NCI-H2029 treated with DMSO at 0.1 percent for 48 hours (cell line): ENCODE results near the gene UBE3B.
"Not testable (repeated sequence)": the region's sequence is repeated elsewhere in the genome, so short reads cannot be mapped to it uniquely, and the experiment has no call there.

ENCODE experiments used
- DNase-seq: peaks from one replicate; lab custom pipeline; 2025; lab: John Stamatoyannopoulos, UW

Gene UBE3B

GRCh38 chr12:109477185-109477962, at the start of gene UBE3B, which contains the start of gene KCTD10:
Gene UBE3B (plus strand): TSS chr12:109477634. CDS start chr12:109483552, 5,918 bp downstream.
Gene KCTD10 (minus strand): TSS chr12:109477300. CDS start chr12:109477262, 38 bp downstream.
- DNase-seq = peak; percentile 69

GRCh38 chr12:109428037-109428629, 49.3 kb upstream of the UBE3B start:
- DNase-seq = peak; percentile 57

- not testable (repeated sequence) for DNase-seq
Observed at GRCh38 chr12:109428804-109429203, 48.6 kb upstream of the UBE3B start.

- DNase-seq = no peak
Observed at GRCh38 chr12:109430244-109430643, 47.2 kb upstream of the UBE3B start.

- DNase-seq = no peak
Observed at GRCh38 chr12:109432431-109432830, 45.0 kb upstream of the UBE3B start.

- peak; percentile 34 for DNase-seq
Observed at GRCh38 chr12:109432842-109433304, 44.6 kb upstream of the UBE3B start.

- DNase-seq = no peak
Observed at GRCh38 chr12:109433618-109434017, 43.8 kb upstream of the UBE3B start.

GRCh38 chr12:109434582-109434981, 42.9 kb upstream of the UBE3B start:
- no peak for DNase-seq

- DNase-seq = no peak
Observed at GRCh38 chr12:109435428-109436187, 41.8 kb upstream of the UBE3B start.

- DNase-seq = no peak
Observed at GRCh38 chr12:109436188-109436560, 41.3 kb upstream of the UBE3B start.

- no peak for DNase-seq
Observed at GRCh38 chr12:109439181-109439580, 38.3 kb upstream of the UBE3B start.

GRCh38 chr12:109439951-109440350, 37.5 kb upstream of the UBE3B start:
- not testable (repeated sequence) for DNase-seq

GRCh38 chr12:109440851-109441490, 36.5 kb upstream of the UBE3B start:
- DNase-seq = peak; percentile 69

GRCh38 chr12:109443794-109444193, 33.6 kb upstream of the UBE3B start:
- no peak for DNase-seq

GRCh38 chr12:109444259-109444658, 33.2 kb upstream of the UBE3B start:
- DNase-seq = no peak

- no peak for DNase-seq
Observed at GRCh38 chr12:109445191-109445609, 32.2 kb upstream of the UBE3B start.

GRCh38 chr12:109446869-109447268, 30.6 kb upstream of the UBE3B start:
- no peak for DNase-seq

GRCh38 chr12:109447482-109447881, 30.0 kb upstream of the UBE3B start:
- DNase-seq = no peak

GRCh38 chr12:109448272-109448671, 29.2 kb upstream of the UBE3B start:
- DNase-seq = no peak

- DNase-seq = no peak
Observed at GRCh38 chr12:109448707-109449390, 28.6 kb upstream of the UBE3B start.

GRCh38 chr12:109449845-109450532, 27.4 kb upstream of the UBE3B start:
- DNase-seq = no peak
